ENCODE data around the gene TDP1. TPM values are rescaled to one million over a fixed set of nuclear protein-coding genes. Genes with fewer than 3 reads are reported as not detected.

TDP1 gene
- total RNA-seq, 2 experiments from 2014 or later = 51.9 to 59.8 TPM

GRCh38 chr14:89921346-89921745 is 34.4 kb upstream of the TDP1 start:
- Histone ChIP-seq H3K4me1 (ENCODE audit: insufficient read depth, low read length) (no peaks in the 10 kb centered on the region), H3K27ac (ENCODE audit: low read depth in 1 of 2, low read length in 2 of 2) (no peak overlapping the region), H3K27me3 (ENCODE audit: control insufficient read depth in 1 of 2, insufficient read depth in 2 of 2, low read length in 2 of 2) (no peaks in the 10 kb centered on the region), H3K9me3 (ENCODE audit: control insufficient read depth in 1 of 2, insufficient read depth in 1 of 2, low read length in 2 of 2) (no peaks in the 10 kb centered on the region), H3K4me3 (ENCODE audit: low read length) (no peak overlapping the region), H3K36me3 (ENCODE audit: insufficient read depth, low read length) (no peaks in the 10 kb centered on the region)
- ChIA-PET POLR2A (no interaction called here), CTCF (interaction anchor here (0.9 kb wide), 1 partner anchor 894 kb away, joined by 3 read pairs; no protein-coding TSS in a partner anchor)
- ATAC-seq (ENCODE audit: poor library complexity) (no peak), DNase-seq (no peak)
- Mint-ChIP-seq H3K27me3 (no peaks in the 10 kb centered on the region), H3K9me3 (no peaks in the 10 kb centered on the region), H3K36me3 (ENCODE audit: low read depth) (no peaks in the 10 kb centered on the region), H3K4me3 (no peak overlapping the region), H3K4me1 (ENCODE audit: low read depth) (no peaks in the 10 kb centered on the region), H3K27ac (no peak overlapping the region)
- intact Hi-C loops (cut with DNase I, micrococcal nuclease) = no loop called here
- no peak for TF ChIP-seq CTCF (IDR thresholded peaks at IDR 0.05)

- no peaks in the 10 kb centered on the region for H3K36me3 ChIP-seq (ENCODE audit: insufficient read depth, low read length)
- POLR2A ChIA-PET = no interaction called here
- H3K4me1 Mint-ChIP-seq (ENCODE audit: low read depth) = no peaks in the 10 kb centered on the region
- H3K9me3 Mint-ChIP-seq = no peaks in the 10 kb centered on the region
- TF ChIP-seq CTCF (IDR thresholded peaks at IDR 0.05) = no peak
- no peak overlapping the region for H3K4me3 Mint-ChIP-seq
- H3K27me3 ChIP-seq (ENCODE audit: control insufficient read depth in 1 of 2, insufficient read depth in 2 of 2, low read length in 2 of 2) = no peaks in the 10 kb centered on the region
- H3K27ac Mint-ChIP-seq = no peak overlapping the region
- H3K36me3 Mint-ChIP-seq (ENCODE audit: low read depth) = no peaks in the 10 kb centered on the region
- ATAC-seq (ENCODE audit: poor library complexity) (no peak), DNase-seq (no peak)
- H3K9me3 ChIP-seq (ENCODE audit: control insufficient read depth in 1 of 2, insufficient read depth in 1 of 2, low read length in 2 of 2) = no peaks in the 10 kb centered on the region
- no peak overlapping the region for H3K4me3 ChIP-seq (ENCODE audit: low read length)
- H3K27me3 Mint-ChIP-seq = no peaks in the 10 kb centered on the region
- no peak overlapping the region for H3K27ac ChIP-seq (ENCODE audit: low read depth in 1 of 2, low read length in 2 of 2)
- intact Hi-C loops (cut with DNase I, micrococcal nuclease) = no loop called here
- H3K4me1 ChIP-seq (ENCODE audit: insufficient read depth, low read length) = no peaks in the 10 kb centered on the region
- CTCF ChIA-PET = interaction anchor here (0.5 to 1.5 kb wide), 3 partner anchors 17 to 1260 kb away, joined by 3 to 5 read pairs (median 3); no protein-coding TSS in a partner anchor
These were observed 33.5 kb upstream of the TDP1 start for GRCh38 chr14:89922031-89922907.

GRCh38 chr14:89924268-89924667 is 31.5 kb upstream of the TDP1 start:
- no peak for TF ChIP-seq CTCF (IDR thresholded peaks at IDR 0.05)
- H3K27me3 Mint-ChIP-seq = no peaks in the 10 kb centered on the region
- no peak overlapping the region for H3K27ac Mint-ChIP-seq
- H3K4me3 Mint-ChIP-seq = no peak overlapping the region
- ChIA-PET POLR2A (no interaction called here), CTCF (interaction anchor here (1.0 to 1.4 kb wide), 2 partner anchors 11 to 14 kb away, joined by 3 to 5 read pairs; no protein-coding TSS in a partner anchor)
- no peaks in the 10 kb centered on the region for H3K4me1 Mint-ChIP-seq (ENCODE audit: low read depth)
- Histone ChIP-seq H3K4me3 (ENCODE audit: low read length) (no peak overlapping the region), H3K4me1 (ENCODE audit: insufficient read depth, low read length) (no peaks in the 10 kb centered on the region), H3K27me3 (ENCODE audit: control insufficient read depth in 1 of 2, insufficient read depth in 2 of 2, low read length in 2 of 2) (no peaks in the 10 kb centered on the region), H3K36me3 (ENCODE audit: insufficient read depth, low read length) (no peaks in the 10 kb centered on the region), H3K9me3 (ENCODE audit: control insufficient read depth in 1 of 2, insufficient read depth in 1 of 2, low read length in 2 of 2) (no peaks in the 10 kb centered on the region), H3K27ac (ENCODE audit: low read depth in 1 of 2, low read length in 2 of 2) (no peak overlapping the region)
- H3K9me3 Mint-ChIP-seq = no peaks in the 10 kb centered on the region
- H3K36me3 Mint-ChIP-seq (ENCODE audit: low read depth) = no peaks in the 10 kb centered on the region
- ATAC-seq (ENCODE audit: poor library complexity) (no peak), DNase-seq (no peak)
- intact Hi-C loops (cut with DNase I, micrococcal nuclease) = no loop called here

Measured in CD4-positive, alpha-beta T cell (primary cell).